Progenitor cell of endocrine pancreas (in vitro differentiated cells): ENCODE data around the gene FGFBP2. TPM values are rescaled to one million over a fixed set of nuclear protein-coding genes. Genes with fewer than 3 reads are reported as not detected.

ENCODE experiments used
- DNase-seq: peaks from one replicate; pipeline ENCODE4 v3.0.0; 2021; ENCODE audit warnings: low spot score; ENCODE audit not compliant: unreplicated experiment
- H3K27ac Mint-ChIP-seq: 2 replicates; pipeline ENCODE4 v1.8.0; 2021; ENCODE audit warnings: mild to moderate bottlenecking, moderate library complexity, mixed read lengths
- H3K27me3 Mint-ChIP-seq: 2 replicates; pipeline ENCODE4 v1.8.0; 2021; ENCODE audit warnings: mixed read lengths
- H3K36me3 Mint-ChIP-seq: 2 replicates; pipeline ENCODE4 v1.8.0; 2022; ENCODE audit warnings: mixed read lengths; ENCODE audit not compliant: insufficient read depth
- H3K4me1 Mint-ChIP-seq: 2 replicates; pipeline ENCODE4 v1.8.0; 2021; ENCODE audit warnings: low read depth, mixed read lengths
- H3K4me3 Mint-ChIP-seq: 2 replicates; pipeline ENCODE4 v1.8.0; 2021; ENCODE audit warnings: low read depth, mild to moderate bottlenecking, moderate library complexity, mixed read lengths
- H3K9me3 Mint-ChIP-seq: 2 replicates; pipeline ENCODE4 v1.8.0; 2021; ENCODE audit warnings: low read depth, mixed read lengths
- CTCF ChIP-seq: fragments of 200-600 bp; sonication (generic); IDR thresholded peaks from one replicate; pipeline ENCODE4 v1.5.0; 2021; ENCODE audit warnings: antibody characterized with exemption, mild to moderate bottlenecking; ENCODE audit not compliant: unreplicated experiment
- total RNA-seq: library from RNA; stranded (reverse); gene quantifications from 2 replicates; pipeline ENCODE4 v1.2.1, GENCODE V29; 2021

FGFBP2 gene
- total RNA-seq, 1 donor from 2014 or later = not detected

GRCh38 chr4:15931451-15932210 is 31.3 kb downstream of the FGFBP2 start:
- no peaks in the 10 kb centered on the region for H3K4me1 Mint-ChIP-seq
- no peaks in the 10 kb centered on the region for H3K36me3 Mint-ChIP-seq
- no peaks in the 10 kb centered on the region for H3K9me3 Mint-ChIP-seq
- no peak for TF ChIP-seq CTCF
- H3K27ac Mint-ChIP-seq = no peak overlapping the region
- no peak overlapping the region for H3K4me3 Mint-ChIP-seq
- no peak for DNase-seq
- peaks cover 5% of the 10 kb centered on the region for H3K27me3 Mint-ChIP-seq

GRCh38 chr4:15930314-15930713 is 32.7 kb downstream of the FGFBP2 start:
- no peak for TF ChIP-seq CTCF
- H3K36me3 Mint-ChIP-seq = no peaks in the 10 kb centered on the region
- H3K27ac Mint-ChIP-seq = no peak overlapping the region
- peaks cover 5% of the 10 kb centered on the region for H3K27me3 Mint-ChIP-seq
- no peak for DNase-seq
- H3K9me3 Mint-ChIP-seq = no peaks in the 10 kb centered on the region
- H3K4me1 Mint-ChIP-seq = no peaks in the 10 kb centered on the region
- no peak overlapping the region for H3K4me3 Mint-ChIP-seq

DNA sequence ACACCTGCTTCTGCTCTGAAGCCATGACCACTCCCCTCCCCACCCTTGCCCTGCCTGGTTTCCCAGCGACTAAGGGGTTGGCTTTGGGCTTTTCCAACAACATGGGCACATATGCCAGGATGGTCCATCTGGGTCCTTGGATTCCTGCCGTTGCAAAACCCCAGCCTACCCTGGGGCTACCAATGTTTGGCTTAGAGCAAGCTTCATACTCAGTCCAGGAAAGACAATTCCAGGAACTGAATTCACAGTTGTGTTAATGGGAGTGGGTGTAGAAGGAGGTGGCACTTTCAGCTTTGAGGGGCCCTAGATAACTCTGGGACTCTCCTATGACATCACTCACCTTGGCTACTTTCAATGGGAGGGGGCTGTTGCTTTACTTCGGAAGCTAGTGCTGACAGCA is 33.4 kb downstream of the FGFBP2 start:
- H3K4me1 Mint-ChIP-seq = no peaks in the 10 kb centered on the region
- TF ChIP-seq CTCF = no peak
- H3K27me3 Mint-ChIP-seq = peaks cover 7% of the 10 kb centered on the region
- H3K36me3 Mint-ChIP-seq = no peaks in the 10 kb centered on the region
- no peak overlapping the region for H3K4me3 Mint-ChIP-seq
- no peaks in the 10 kb centered on the region for H3K9me3 Mint-ChIP-seq
- H3K27ac Mint-ChIP-seq = no peak overlapping the region
- no peak for DNase-seq

GRCh38 chr4:15928883-15929282 is 34.1 kb downstream of the FGFBP2 start:
- Mint-ChIP-seq H3K4me3 (no peak overlapping the region), H3K9me3 (no peaks in the 10 kb centered on the region), H3K4me1 (no peaks in the 10 kb centered on the region), H3K27ac (no peak overlapping the region), H3K27me3 (peaks cover 10% of the 10 kb centered on the region), H3K36me3 (no peaks in the 10 kb centered on the region)
- TF ChIP-seq CTCF = no peak
- no peak for DNase-seq

- DNase-seq = no peak
- no peak for TF ChIP-seq CTCF
- H3K27ac Mint-ChIP-seq = no peak overlapping the region
- H3K36me3 Mint-ChIP-seq = no peaks in the 10 kb centered on the region
- H3K27me3 Mint-ChIP-seq = peaks cover 18% of the 10 kb centered on the region
- no peaks in the 10 kb centered on the region for H3K9me3 Mint-ChIP-seq
- no peaks in the 10 kb centered on the region for H3K4me1 Mint-ChIP-seq
- no peak overlapping the region for H3K4me3 Mint-ChIP-seq
These were observed 36.5 kb downstream of the FGFBP2 start for GRCh38 chr4:15926486-15926885.
